Liver (tissue), 9 donors: ENCODE measurements around the gene ISG15. TPM values are rescaled to one million over a fixed set of nuclear protein-coding genes. Genes with fewer than 3 reads are reported as not detected.

ENCODE experiments used
- DNase-seq: peaks from one replicate; pipeline ENCODE4 v3.0.0-alpha.2; 2017; ENCODE audit warnings: low spot score
- H3K27ac ChIP-seq, 2 donors: one replicate each; pipeline ENCODE4 v1.7.0; 2013; ENCODE audit warnings: inconsistent platforms in 2 of 2, low read length in 2 of 2, control low read depth in 1 of 2, low read depth in 1 of 2, mild to moderate bottlenecking in 1 of 2
- H3K27me3 ChIP-seq, 4 donors: one replicate each; pipeline versions ENCODE4 v1.6.1 to v1.7.0; 2013; ENCODE audit warnings: low read length in 3 of 4, inconsistent platforms in 1 of 4, mild to moderate bottlenecking in 1 of 4, moderate library complexity in 1 of 4; ENCODE audit not compliant: control insufficient read depth in 4 of 4, insufficient read depth in 4 of 4
- H3K36me3 ChIP-seq, 4 donors: one replicate each; pipeline versions ENCODE4 v1.6.1 to v1.7.0; 2013; ENCODE audit warnings: low read length in 3 of 4, mild to moderate bottlenecking in 3 of 4, low read depth in 1 of 4, moderate library complexity in 1 of 4; ENCODE audit not compliant: control insufficient read depth in 4 of 4, insufficient read depth in 3 of 4
- H3K4me1 ChIP-seq, 4 donors: one replicate each; pipeline versions ENCODE4 v1.6.1 to v1.7.0; 2013; ENCODE audit warnings: low read length in 3 of 4, mild to moderate bottlenecking in 3 of 4, moderate library complexity in 1 of 4; ENCODE audit not compliant: control insufficient read depth in 4 of 4, insufficient read depth in 4 of 4
- H3K4me3 ChIP-seq, 3 donors: one replicate each; pipeline versions ENCODE4 v1.6.1 to v1.7.0; 2013; ENCODE audit warnings: low read length in 3 of 3, control low read depth in 1 of 3, low read depth in 1 of 3, mild to moderate bottlenecking in 1 of 3
- H3K9ac ChIP-seq, 2 donors: one replicate each; pipeline ENCODE4 v1.7.0; 2013; ENCODE audit warnings: low read length in 2 of 2, mild to moderate bottlenecking in 2 of 2, moderate library complexity in 2 of 2, control low read depth in 1 of 2, low read depth in 1 of 2
- H3K9me3 ChIP-seq, 4 donors: one replicate each; pipeline versions ENCODE4 v1.6.1 to v1.7.0; 2013; ENCODE audit warnings: low read length in 3 of 4; ENCODE audit not compliant: control insufficient read depth in 4 of 4
- ATF3 ChIP-seq: IDR thresholded peaks from 2 replicates; pipeline ENCODE4 v1.6.1; 2016; ENCODE audit warnings: antibody characterized with exemption
- EGR1 ChIP-seq, 2 donors: IDR thresholded peaks; 2 replicates each; pipeline ENCODE4 v1.6.1; 2016 to 2018; ENCODE audit warnings: antibody characterized with exemption in 2 of 2, low read depth in 2 of 2
- FOXA1 ChIP-seq: IDR thresholded peaks from 2 replicates; pipeline ENCODE4 v1.6.1; 2016; ENCODE audit warnings: antibody characterized with exemption
- FOXA2 ChIP-seq: IDR thresholded peaks from 2 replicates; pipeline ENCODE4 v1.6.1; 2016; ENCODE audit warnings: antibody characterized with exemption
- GABPA ChIP-seq, 2 donors: IDR thresholded peaks in 1 of 2; conservative IDR thresholded peaks in 1 of 2; 2 replicates each; pipeline ENCODE4 v1.6.1; 2016; ENCODE audit warnings: antibody characterized with exemption in 2 of 2, mild to moderate bottlenecking in 1 of 2, moderate library complexity in 1 of 2
- HNF4A ChIP-seq, 2 donors: conservative IDR thresholded peaks; 2 replicates each; pipeline ENCODE4 v1.6.1; 2016; ENCODE audit warnings: antibody characterized with exemption in 2 of 2, mild to moderate bottlenecking in 2 of 2
- HNF4G ChIP-seq: IDR thresholded peaks from 2 replicates; pipeline ENCODE4 v1.6.1; 2016; ENCODE audit warnings: antibody characterized with exemption
- JUND ChIP-seq, 2 donors: IDR thresholded peaks; 2 replicates each; pipeline ENCODE4 v1.6.1; 2016; ENCODE audit warnings: antibody characterized with exemption in 2 of 2
- MAX ChIP-seq: IDR thresholded peaks from 2 replicates; pipeline ENCODE4 v1.6.1; 2016; ENCODE audit warnings: antibody characterized with exemption
- NR2F2 ChIP-seq: IDR thresholded peaks from 2 replicates; pipeline ENCODE4 v1.6.1; 2016; ENCODE audit warnings: antibody characterized with exemption
- RAD21 ChIP-seq, 2 donors: IDR thresholded peaks; 2 replicates each; pipeline ENCODE4 v1.6.1; 2016; ENCODE audit warnings: antibody characterized with exemption in 2 of 2, mild to moderate bottlenecking in 2 of 2
- REST ChIP-seq: IDR thresholded peaks from 2 replicates; pipeline ENCODE4 v1.6.1; 2016; ENCODE audit warnings: antibody characterized with exemption, mild to moderate bottlenecking
- RXRA ChIP-seq, 2 donors: IDR thresholded peaks; 2 replicates each; pipeline ENCODE4 v1.6.1; 2017 to 2018; ENCODE audit warnings: antibody characterized with exemption in 2 of 2, mild to moderate bottlenecking in 1 of 2
- SP1 ChIP-seq: IDR thresholded peaks from 2 replicates; pipeline ENCODE4 v1.6.1; 2018; ENCODE audit warnings: antibody characterized with exemption, mild to moderate bottlenecking
- TAF1 ChIP-seq: conservative IDR thresholded peaks from 2 replicates; pipeline ENCODE4 v1.6.1; 2016; ENCODE audit warnings: antibody characterized with exemption, mild to moderate bottlenecking
- YY1 ChIP-seq: IDR thresholded peaks from 2 replicates; pipeline ENCODE4 v1.6.1; 2016; ENCODE audit warnings: antibody characterized with exemption, mild to moderate bottlenecking
- ZBTB33 ChIP-seq: IDR thresholded peaks from 2 replicates; pipeline ENCODE4 v1.6.1; 2016; ENCODE audit warnings: antibody characterized with exemption
- WGBS: extraction: QIAGEN DNeasy Blood & Tissue Kit; methylation state at CpG from one replicate; pipeline ENCODE4 v1.1.7; 2013; 5-methylcytosine and 5-hydroxymethylcytosine counted together
- polyA plus RNA-seq, 2 donors: library from polyadenylated mRNA; stranded (reverse) in 1 of 2; unstranded in 1 of 2; fragments of 200-250 nt in 1 of 2; fragments of >200 nt in 1 of 2; fragmentation: Nextera tagmentation in 1 of 2; extraction: Ambion mirVana in 1 of 2; gene quantifications; one replicate each; pipeline versions ENCODE4 v1.2.1 to v1.2.3, GENCODE V29; 2013 to 2015
- total RNA-seq, 2 donors: library from RNA; depleted of rRNA; stranded (reverse); fragments of >200 nt; gene quantifications; one replicate each; pipeline ENCODE4 v1.2.3, GENCODE V29; 2014
- donor health status: healthy.
- donor health status: healthy.
- donor health status: healthy.
- donor health status: healthy.
- donor health status: healthy.

ISG15 gene
- total and polyA plus RNA-seq, 4 donors = 9.3 to 89.4 (median 56.5) TPM

GRCh38 chr1:1046767-1047166 lies 33.5 kb downstream of the ISG15 start:
- no peaks in the 10 kb centered on the region for H3K9me3 ChIP-seq
- no peaks in the 10 kb centered on the region for H3K4me1 ChIP-seq
- no peaks in the 10 kb centered on the region for H3K27me3 ChIP-seq
- no peak overlapping the region for H3K4me3 ChIP-seq
- H3K9ac ChIP-seq = no peak overlapping the region
- DNase-seq = no peak
- TF ChIP-seq REST = no peak
- no peak for TF ChIP-seq ATF3
- TF ChIP-seq EGR1 (IDR thresholded peaks at IDR 0.05; ENCODE audit: low read depth in 2 of 2) = no peak
- no peak for TF ChIP-seq HNF4A (conservative IDR thresholded peaks at IDR 0.05)
- TF ChIP-seq RAD21 (IDR thresholded peaks at IDR 0.05) = no peak
- TF ChIP-seq JUND (IDR thresholded peaks at IDR 0.05) = no peak
- TF ChIP-seq ZBTB33 = no peak
- no peak for TF ChIP-seq TAF1
- no peak for TF ChIP-seq SP1
- TF ChIP-seq MAX = no peak
- peaks cover 0 to 30% (median 8%) of the 10 kb centered on the region in 4 donors for H3K36me3 ChIP-seq
- 97% methylated on average over 26 of the region's 26 CpGs for whole genome bisulfite sequencing
- H3K27ac ChIP-seq = no peak overlapping the region

- no peaks in the 10 kb centered on the region for H3K9me3 ChIP-seq
- WGBS = 97% methylated on average over 19 of the region's 19 CpGs
- H3K36me3 ChIP-seq = peaks cover 0 to 33% (median 8%) of the 10 kb centered on the region in 4 donors
- no peak overlapping the region for H3K4me3 ChIP-seq
- no peak for TF ChIP-seq SP1
- TF ChIP-seq FOXA2 = no peak
- no peak for TF ChIP-seq HNF4G
- TF ChIP-seq EGR1 (IDR thresholded peaks at IDR 0.05; ENCODE audit: low read depth in 2 of 2) = no peak
- no peak for TF ChIP-seq FOXA1
- H3K9ac ChIP-seq = no peak overlapping the region
- no peak for DNase-seq
- H3K27ac ChIP-seq = no peak overlapping the region
- H3K4me1 ChIP-seq = no peaks in the 10 kb centered on the region
- H3K27me3 ChIP-seq = no peaks in the 10 kb centered on the region
These were observed 34.1 kb downstream of the ISG15 start for GRCh38 chr1:1047407-1047806.

- Histone ChIP-seq H3K4me3 (no peak overlapping the region), H3K27ac (no peak overlapping the region), H3K36me3 (peaks cover 0 to 33% (median 8%) of the 10 kb centered on the region in 4 donors), H3K27me3 (no peaks in the 10 kb centered on the region), H3K9ac (no peak overlapping the region), H3K4me1 (no peaks in the 10 kb centered on the region), H3K9me3 (no peaks in the 10 kb centered on the region)
- 94% methylated on average over 25 of the region's 25 CpGs for WGBS
- DNase-seq = no peak
- TF ChIP-seq FOXA1 = no peak
- TF ChIP-seq ZBTB33 = no peak
- no peak for TF ChIP-seq TAF1
- no peak for TF ChIP-seq RAD21 (IDR thresholded peaks at IDR 0.05)
- TF ChIP-seq GABPA (IDR thresholded peaks at IDR 0.05 in 1 of 2, conservative IDR thresholded peaks at IDR 0.05 in 1 of 2) = no peak
- TF ChIP-seq ATF3 = no peak
- no peak for TF ChIP-seq SP1
- no peak for TF ChIP-seq YY1
- TF ChIP-seq FOXA2 = no peak
- TF ChIP-seq EGR1 (IDR thresholded peaks at IDR 0.05; ENCODE audit: low read depth in 2 of 2) = no peak
- TF ChIP-seq HNF4A (conservative IDR thresholded peaks at IDR 0.05) = no peak
- no peak for TF ChIP-seq HNF4G
- no peak for TF ChIP-seq MAX
- TF ChIP-seq JUND (IDR thresholded peaks at IDR 0.05) = no peak
- TF ChIP-seq RXRA (IDR thresholded peaks at IDR 0.05) = no peak
- TF ChIP-seq NR2F2 = no peak
These were observed 34.7 kb downstream of the ISG15 start for GRCh38 chr1:1047963-1048362.
